Activated CD4-positive, alpha-beta T cell treated with anti-CD3 and anti-CD28 coated beads for 36 hours (primary cell): Measurements from ENCODE around the gene TMEM250. TPM values are rescaled to one million over a fixed set of nuclear protein-coding genes. Genes with fewer than 3 reads are reported as not detected.
A peak's percentile ranks its signal among the peaks of the same experiment; 100 is the strongest.
"Not testable (repeated sequence)": the region's sequence is repeated elsewhere in the genome, so short reads cannot be mapped to it uniquely, and the experiment has no call there.

ENCODE experiments used
- ATAC-seq: fragments of 200-7000 bp; cut with Tn5 transposase; one replicate; pipeline ENCODE4 v1.10.0; 2021; ENCODE audit warnings: mild to moderate bottlenecking, moderate library complexity
- CTCF ChIA-PET: fragments of 350-600 bp; sonication (Branson Sonifier 250); formaldehyde crosslinking; loops from one replicate; lab custom pipeline; 2021; ENCODE audit warnings: antibody characterized with exemption; lab: Charles Lee
- POLR2A ChIA-PET: fragments of 350-600 bp; sonication (Branson Sonifier 250); formaldehyde crosslinking; loops from one replicate; lab custom pipeline; 2021; ENCODE audit warnings: antibody characterized with exemption, inconsistent platforms; lab: Charles Lee
- DNase-seq: peaks from one replicate; pipeline ENCODE4 v3.0.0-alpha.2; 2020
- H3K27ac Mint-ChIP-seq: one replicate; pipeline ENCODE4 v1.8.0; 2021; ENCODE audit warnings: mixed read lengths
- H3K27me3 Mint-ChIP-seq: one replicate; pipeline ENCODE4 v1.8.0; 2021; ENCODE audit warnings: mixed read lengths
- H3K36me3 Mint-ChIP-seq: one replicate; pipeline ENCODE4 v1.8.0; 2021; ENCODE audit warnings: low read depth, mixed read lengths
- H3K4me1 Mint-ChIP-seq: one replicate; pipeline ENCODE4 v1.8.0; 2021; ENCODE audit warnings: mixed read lengths
- H3K4me3 Mint-ChIP-seq: one replicate; pipeline ENCODE4 v1.8.0; 2021; ENCODE audit warnings: mild to moderate bottlenecking, moderate library complexity, mixed read lengths
- H3K9me3 Mint-ChIP-seq: one replicate; pipeline ENCODE4 v1.8.0; 2021; ENCODE audit warnings: low read depth, mixed read lengths
- intact Hi-C, 2 experiments: fragments of 100-400 bp; cut with DNase I in 1 of 2; cut with micrococcal nuclease in 1 of 2; formaldehyde crosslinking; loops; one replicate each; pipeline versions ENCODE4 v1.14.2 to v1.15.1; 2022 to 2024; cut with DNase I, micrococcal nuclease
- total RNA-seq, 2 experiments: library from RNA; stranded (reverse); gene quantifications; one replicate each; pipeline ENCODE4 v1.2.3, GENCODE V29; 2021

Gene TMEM250
- total RNA-seq, 2 experiments from 2014 or later = 25.4 to 28.8 TPM

DNA sequence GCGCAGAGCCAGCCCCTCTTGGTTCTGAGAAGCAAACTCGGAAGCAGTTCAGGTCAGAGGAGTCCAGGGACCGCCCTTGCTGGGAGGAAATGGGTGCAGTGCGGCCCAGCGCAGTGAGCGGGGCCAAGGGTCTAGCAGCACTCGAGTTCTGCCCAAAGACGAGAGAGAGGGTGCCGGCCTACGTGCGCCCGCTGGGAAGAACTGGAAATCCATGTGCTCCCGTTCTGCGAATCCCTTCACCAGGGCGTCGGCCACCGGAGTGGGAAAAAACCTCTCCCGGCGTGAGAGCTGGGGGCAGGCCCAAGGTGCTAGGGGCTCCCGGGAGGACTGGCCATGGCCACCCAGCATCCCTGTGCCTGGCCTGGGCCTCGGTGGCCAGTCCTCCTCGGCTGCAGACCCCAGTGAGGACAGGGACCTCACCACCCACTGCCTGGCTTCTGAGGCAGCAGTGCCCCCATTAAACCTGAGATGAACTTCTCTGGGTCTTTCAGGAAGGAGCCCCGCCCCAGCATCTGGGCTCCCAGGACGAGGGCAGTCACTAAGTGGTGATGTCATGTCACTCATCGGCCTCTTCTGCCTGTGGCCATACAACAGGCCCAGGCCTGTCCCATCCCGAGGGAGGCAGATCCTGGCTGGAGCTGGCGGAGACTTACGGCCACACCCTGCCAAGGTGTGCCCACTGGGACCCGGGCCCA is 10.6 kb downstream of the TMEM250 start:
- intact Hi-C loops = loop anchor here (2.0 to 5.0 kb wide), 5 partner anchors 116 to 375 kb away; partner anchors contain the start of genes CAMSAP1 (in 1 of the 2), DNLZ (in 1 of the 2), SEC16A (in 1 of the 2) and SNAPC4 (in 1 of the 2)
- ATAC-seq (no peak), DNase-seq (no peak)
- POLR2A ChIA-PET = no interaction called here
- Mint-ChIP-seq H3K27me3 (no peaks in the 10 kb centered on the region), H3K4me3 (peak overlapping the region; percentile 78), H3K27ac (peak overlapping the region; percentile 84), H3K9me3 (no peaks in the 10 kb centered on the region), H3K4me1 (peaks cover 57% of the 10 kb centered on the region), H3K36me3 (no peaks in the 10 kb centered on the region)
- CTCF ChIA-PET = interaction anchor here (1.1 to 1.4 kb wide), 2 partner anchors 12 to 14 kb away, joined by 3 read pairs; no protein-coding TSS in a partner anchor

DNA sequence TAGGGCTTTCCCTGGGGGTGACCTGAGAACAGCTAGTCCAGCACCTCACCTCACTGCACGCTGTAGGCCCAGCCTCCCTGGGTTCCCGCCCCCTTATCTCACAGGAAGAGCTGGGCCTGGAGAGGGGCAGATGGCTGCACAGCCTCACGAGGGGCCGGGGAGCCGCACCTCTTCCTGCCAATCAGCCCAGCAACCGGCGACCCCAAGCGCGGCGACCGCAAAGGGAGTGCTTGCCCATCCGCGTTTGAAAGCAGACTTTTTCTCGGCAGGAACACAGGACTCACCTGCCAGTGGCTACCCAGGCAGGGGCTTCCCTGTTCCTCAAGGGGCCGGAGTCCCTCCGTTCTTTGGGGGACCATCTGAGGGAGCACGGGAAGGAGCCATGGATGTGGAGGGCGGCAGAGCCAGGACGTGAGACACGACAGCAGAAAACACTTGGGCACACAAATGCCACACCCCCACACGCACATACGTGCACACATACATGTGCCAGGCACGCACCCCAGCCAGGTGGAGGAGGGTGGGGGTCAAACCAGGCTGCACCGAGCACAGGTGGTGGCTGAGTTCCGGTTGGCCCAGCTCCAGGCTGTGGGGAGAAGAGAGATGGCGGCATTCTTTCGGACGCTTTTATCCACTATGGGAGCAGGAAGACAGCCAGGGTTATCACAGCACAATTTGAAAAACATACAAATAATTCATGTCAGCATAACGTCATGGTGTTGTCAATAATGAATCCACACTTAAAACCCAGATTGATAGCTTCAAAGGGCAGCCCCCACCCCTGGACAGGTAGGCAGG is 11.3 kb downstream of the TMEM250 start:
- peak; percentile 17 for ATAC-seq
- peaks cover 50% of the 10 kb centered on the region for H3K4me1 Mint-ChIP-seq
- H3K36me3 Mint-ChIP-seq = no peaks in the 10 kb centered on the region
- intact Hi-C loops = loop anchor here (5.0 kb wide), 4 partner anchors 115 to 295 kb away; partner anchors contain the start of genes CAMSAP1 (in 1 of the 2), DNLZ (in 1 of the 2) and SNAPC4 (in 1 of the 2)
- peak overlapping the region; percentile 84 for H3K27ac Mint-ChIP-seq
- no peaks in the 10 kb centered on the region for H3K27me3 Mint-ChIP-seq
- no peaks in the 10 kb centered on the region for H3K9me3 Mint-ChIP-seq
- H3K4me3 Mint-ChIP-seq = peak overlapping the region; percentile 70
- peak; percentile 66 for DNase-seq
- ChIA-PET CTCF (interaction anchor here (1.1 to 1.4 kb wide), 3 partner anchors 11 to 17 kb away, joined by 3 read pairs; no protein-coding TSS in a partner anchor), POLR2A (interaction anchor here (1.1 kb wide), 1 partner anchor 10 kb away, joined by 4 read pairs; no protein-coding TSS in a partner anchor)

DNA sequence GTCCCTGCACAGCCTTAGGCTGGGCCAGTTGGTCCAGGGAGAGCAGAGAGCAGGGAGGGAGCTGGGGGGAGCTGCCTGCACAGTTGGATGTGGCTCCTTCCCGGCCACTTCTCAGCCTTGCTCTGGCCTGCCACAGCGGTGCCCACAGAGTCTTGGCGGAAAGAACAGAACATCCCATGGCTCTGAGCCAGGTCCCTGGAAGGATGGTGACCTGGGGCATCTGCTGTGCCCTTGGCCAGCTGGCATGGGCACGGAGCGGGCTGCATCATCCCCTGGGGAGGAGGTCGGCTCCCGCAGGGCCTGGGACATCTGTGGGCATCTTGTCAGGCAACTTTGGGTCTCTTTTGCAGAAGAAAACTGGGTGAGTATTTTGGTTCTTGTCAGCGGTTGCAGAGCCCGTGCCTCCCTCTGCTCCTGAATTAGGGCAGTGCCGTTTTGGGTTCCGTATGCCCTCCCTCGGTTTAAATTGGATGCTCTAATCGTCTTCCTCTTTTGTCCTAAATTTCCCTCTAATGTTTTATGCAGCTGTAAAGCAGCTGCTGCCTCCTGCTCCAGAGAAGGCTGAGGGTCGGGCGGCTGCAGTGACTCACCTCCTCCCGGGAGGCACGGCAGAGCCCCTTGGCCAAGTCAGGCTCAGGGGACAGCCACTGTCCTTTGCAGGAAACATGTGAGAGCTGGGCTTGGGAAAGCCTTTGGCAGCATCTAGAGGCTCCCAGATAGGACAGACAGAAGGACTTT is 13.1 kb downstream of the TMEM250 start:
- no peaks in the 10 kb centered on the region for H3K27me3 Mint-ChIP-seq
- ChIA-PET POLR2A (interaction anchor here (0.6 to 1.1 kb wide), 2 partner anchors 8 to 196 kb away, joined by 4 read pairs; no protein-coding TSS in a partner anchor), CTCF (interaction anchor here (0.9 to 1.2 kb wide), 2 partner anchors 14 to 15 kb away, joined by 3 read pairs; no protein-coding TSS in a partner anchor)
- peaks cover 33% of the 10 kb centered on the region for H3K4me1 Mint-ChIP-seq
- H3K4me3 Mint-ChIP-seq = no peak overlapping the region
- ATAC-seq (no peak), DNase-seq (no peak)
- intact Hi-C loops = loop anchor here (5.0 kb wide), 4 partner anchors 113 to 297 kb away; partner anchors contain the start of genes CAMSAP1 (in 1 of the 2), DNLZ (in 1 of the 2) and SNAPC4 (in 1 of the 2)
- H3K9me3 Mint-ChIP-seq = no peaks in the 10 kb centered on the region
- H3K36me3 Mint-ChIP-seq = no peaks in the 10 kb centered on the region
- peak overlapping the region; percentile 17 for H3K27ac Mint-ChIP-seq

DNA sequence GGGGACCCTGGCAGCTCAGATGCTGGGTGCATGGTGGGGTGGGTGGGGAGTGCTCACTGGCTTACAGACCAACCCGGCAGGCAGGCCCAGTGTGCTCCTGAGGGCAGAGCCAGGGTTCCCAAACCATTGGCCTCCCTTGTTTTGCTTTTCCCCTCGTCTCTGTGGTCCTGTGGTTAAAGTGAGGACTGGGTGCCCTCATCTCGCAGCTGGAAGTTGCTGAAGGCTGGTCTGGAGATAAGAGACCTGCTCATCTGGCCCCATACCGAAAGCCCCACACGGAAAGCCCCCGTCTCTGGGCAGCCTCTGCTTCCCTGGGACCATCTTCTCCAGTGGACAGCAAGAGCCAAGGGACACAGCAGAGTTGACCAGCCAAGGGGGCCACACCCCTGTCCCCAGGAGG is 13.8 kb downstream of the TMEM250 start:
- H3K4me3 Mint-ChIP-seq = no peak overlapping the region
- intact Hi-C loops = loop anchor here (5.0 kb wide), 4 partner anchors 113 to 297 kb away; partner anchors contain the start of genes CAMSAP1 (in 1 of the 2), DNLZ (in 1 of the 2) and SNAPC4 (in 1 of the 2)
- ChIA-PET CTCF (no interaction called here), POLR2A (interaction anchor here (0.6 kb wide), 1 partner anchor 195 kb away, joined by 4 read pairs; no protein-coding TSS in a partner anchor)
- no peaks in the 10 kb centered on the region for H3K36me3 Mint-ChIP-seq
- H3K27ac Mint-ChIP-seq = no peak overlapping the region
- no peaks in the 10 kb centered on the region for H3K9me3 Mint-ChIP-seq
- H3K4me1 Mint-ChIP-seq = peaks cover 26% of the 10 kb centered on the region
- no peak for ATAC-seq
- no peaks in the 10 kb centered on the region for H3K27me3 Mint-ChIP-seq
- DNase-seq = no peak

DNA sequence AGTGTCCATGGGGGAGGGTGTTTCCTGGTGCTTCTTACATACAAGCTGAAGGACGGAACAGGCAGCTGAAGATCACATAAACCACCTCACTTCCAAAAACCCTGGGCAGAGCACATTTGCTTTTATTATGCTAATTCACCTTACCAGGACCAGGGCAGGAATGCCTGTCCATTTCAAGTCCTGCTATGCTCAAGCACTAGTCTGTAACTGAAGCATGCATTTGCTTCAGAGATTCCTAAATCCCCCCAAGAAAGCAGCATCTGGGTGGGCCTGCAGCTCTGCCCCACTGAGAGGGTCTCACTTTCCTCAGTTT is 14.2 kb downstream of the TMEM250 start:
- Mint-ChIP-seq H3K27ac (no peak overlapping the region), H3K27me3 (no peaks in the 10 kb centered on the region), H3K4me3 (no peak overlapping the region), H3K36me3 (no peaks in the 10 kb centered on the region), H3K4me1 (peaks cover 25% of the 10 kb centered on the region), H3K9me3 (no peaks in the 10 kb centered on the region)
- ATAC-seq = no peak
- DNase-seq = no peak
- CTCF ChIA-PET = interaction anchor here (0.5 kb wide), 1 partner anchor 283 kb away, joined by 3 read pairs; no protein-coding TSS in a partner anchor
- POLR2A ChIA-PET = no interaction called here
- intact Hi-C loops = no loop called here

DNA sequence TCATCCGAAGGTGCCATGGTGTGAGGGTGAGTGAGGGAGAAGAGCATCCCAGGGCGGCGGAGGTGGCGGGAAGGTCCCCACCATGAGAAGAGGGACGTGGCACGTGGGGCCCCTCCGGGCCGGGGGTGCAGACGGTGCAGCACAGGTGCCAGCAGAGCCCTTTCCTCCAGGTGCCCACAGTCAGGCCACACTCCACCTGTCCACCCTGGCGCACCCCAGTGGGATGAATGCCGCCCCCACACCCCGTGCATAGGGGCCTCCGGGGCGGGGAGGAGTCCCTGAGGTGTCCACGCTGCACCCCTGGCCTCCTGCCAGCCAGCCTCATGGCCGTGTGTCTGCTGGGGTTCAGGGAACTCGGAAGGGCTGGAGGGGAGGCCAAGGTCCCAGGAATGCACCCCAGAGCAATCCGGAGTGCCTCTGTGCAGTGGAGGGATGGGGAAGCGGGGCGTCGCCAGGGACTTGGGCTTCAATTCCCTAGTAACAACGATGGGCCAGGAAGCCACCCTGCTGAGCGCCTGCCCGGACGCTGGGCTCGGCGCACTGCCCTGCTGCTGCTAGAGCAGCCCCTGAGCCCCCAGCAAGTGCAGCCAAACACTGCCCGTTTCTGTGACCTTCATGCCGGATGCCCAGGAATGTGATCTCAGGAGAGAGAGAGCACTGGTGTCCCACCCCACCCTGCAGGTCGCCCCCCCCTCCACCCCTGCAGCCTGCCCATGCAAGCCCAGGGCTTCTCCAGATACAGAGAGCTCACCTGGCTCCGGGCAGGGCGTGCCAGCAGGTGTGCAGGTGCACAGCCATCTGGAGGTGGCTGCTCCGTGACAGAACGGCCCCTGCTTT is 14.8 kb downstream of the TMEM250 start:
- H3K4me3 Mint-ChIP-seq = no peak overlapping the region
- no peaks in the 10 kb centered on the region for H3K27me3 Mint-ChIP-seq
- ATAC-seq = no peak
- H3K27ac Mint-ChIP-seq = no peak overlapping the region
- intact Hi-C loops = no loop called here
- ChIA-PET POLR2A (no interaction called here), CTCF (interaction anchor here (0.5 kb wide), 1 partner anchor 283 kb away, joined by 3 read pairs; no protein-coding TSS in a partner anchor)
- no peaks in the 10 kb centered on the region for H3K9me3 Mint-ChIP-seq
- no peak for DNase-seq
- peaks cover 25% of the 10 kb centered on the region for H3K4me1 Mint-ChIP-seq
- no peaks in the 10 kb centered on the region for H3K36me3 Mint-ChIP-seq

DNA sequence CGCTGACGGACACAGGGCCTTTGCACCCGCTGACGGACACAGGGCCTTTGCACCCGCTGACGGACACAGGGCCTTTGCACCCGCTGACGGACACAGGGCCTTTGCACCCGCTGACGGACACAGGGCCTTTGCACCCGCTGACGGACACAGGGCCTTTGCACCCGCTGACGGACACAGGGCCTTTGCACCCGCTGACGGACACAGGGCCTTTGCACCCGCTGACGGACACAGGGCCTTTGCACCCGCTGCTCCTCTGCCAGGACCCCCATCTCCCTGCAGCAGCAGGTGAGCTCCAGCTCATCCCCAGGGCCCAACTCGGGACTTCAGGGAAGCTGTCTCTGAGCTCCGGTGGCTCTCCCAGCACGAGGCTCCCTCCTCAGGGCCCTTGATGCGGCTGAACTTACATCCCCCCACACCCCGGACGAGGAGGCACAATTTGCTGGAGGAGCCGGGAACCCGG is 17.0 kb downstream of the TMEM250 start:
- H3K4me1 Mint-ChIP-seq, POLR2A ChIA-PET, H3K9me3 Mint-ChIP-seq: not testable (repeated sequence)

DNA sequence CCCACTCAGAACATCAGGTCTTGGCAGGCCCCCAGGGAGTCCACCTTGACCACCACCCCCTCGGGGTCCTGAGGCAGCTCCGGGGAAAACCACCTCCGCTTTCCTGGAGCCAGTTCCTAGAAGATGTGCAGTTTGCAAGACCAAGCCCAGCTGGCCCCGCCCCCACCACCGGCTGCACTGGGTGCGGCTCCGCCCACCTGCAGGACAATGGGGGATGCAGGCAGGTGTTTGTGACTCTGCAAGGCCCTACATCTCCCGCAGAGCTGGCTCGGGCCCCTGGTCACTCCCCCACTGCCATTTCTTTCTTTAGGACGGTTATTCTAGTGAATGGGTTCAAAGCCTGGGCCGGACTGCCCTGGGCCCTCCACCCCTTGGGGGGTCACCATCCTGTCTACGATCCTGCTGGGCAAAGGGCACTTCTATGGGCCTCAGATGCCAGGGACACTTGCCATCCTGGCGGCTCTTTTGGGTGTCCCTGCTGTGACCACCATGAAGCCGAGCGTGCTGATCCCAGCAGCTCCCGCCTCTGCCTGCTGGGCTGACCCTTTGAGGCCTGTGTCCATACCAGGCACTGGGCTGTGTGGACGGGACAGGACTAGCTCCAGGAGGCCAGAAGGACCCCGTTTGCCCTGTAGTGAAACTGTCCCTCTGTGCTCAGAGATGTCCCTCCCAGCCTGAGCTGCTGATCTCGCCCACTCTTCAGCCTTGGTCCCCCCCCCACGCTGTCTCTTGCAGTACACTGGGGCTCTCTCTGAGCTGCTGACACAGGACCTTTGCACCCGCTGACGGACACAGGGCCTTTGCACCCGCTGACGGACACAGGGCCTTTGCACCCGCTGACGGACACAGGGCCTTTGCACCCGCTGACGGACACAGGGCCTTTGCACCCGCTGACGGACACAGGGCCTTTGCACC is 17.7 kb downstream of the TMEM250 start:
- Mint-ChIP-seq H3K4me1 (peaks cover 2% of the 10 kb centered on the region), H3K4me3 (no peak overlapping the region), H3K9me3 (no peaks in the 10 kb centered on the region), H3K27ac (no peak overlapping the region), H3K36me3 (no peaks in the 10 kb centered on the region), H3K27me3 (peaks cover 5% of the 10 kb centered on the region)
- ChIA-PET CTCF (no interaction called here), POLR2A (interaction anchor here (0.6 kb wide), 1 partner anchor 11 kb away, joined by 4 read pairs; no protein-coding TSS in a partner anchor)
- ATAC-seq = no peak
- intact Hi-C loops = no loop called here
- no peak for DNase-seq

More for the DNA sequence above, 17.0 kb downstream of the TMEM250 start:
- H3K4me3 Mint-ChIP-seq, H3K27ac Mint-ChIP-seq, DNase-seq, ATAC-seq, intact Hi-C loops, H3K36me3 Mint-ChIP-seq, H3K27me3 Mint-ChIP-seq: not testable (repeated sequence)
- CTCF ChIA-PET = interaction anchor here (0.8 kb wide), 1 partner anchor 12 kb away, joined by 4 read pairs; no protein-coding TSS in a partner anchor

DNA sequence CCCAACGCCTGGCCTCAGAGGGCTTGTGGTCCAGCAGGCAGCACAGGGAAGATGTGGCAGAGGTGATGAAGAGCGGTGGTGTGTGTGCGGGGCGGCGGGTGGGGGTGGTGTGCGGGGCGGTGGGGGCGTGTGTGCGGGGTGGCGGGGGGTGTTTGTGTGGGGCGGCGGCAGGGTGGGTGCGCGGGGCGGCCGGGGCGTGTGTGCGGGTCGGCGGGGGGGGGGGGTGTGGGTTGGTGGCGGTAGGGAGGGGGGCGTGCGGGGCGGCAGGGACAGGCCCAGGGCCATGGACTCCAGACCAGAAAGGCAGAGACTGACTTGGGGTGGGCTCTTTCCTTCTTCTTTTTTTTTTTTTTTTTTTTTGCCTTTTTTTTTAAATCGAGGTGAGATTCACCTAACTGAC is 19.1 kb downstream of the TMEM250 start:
- Mint-ChIP-seq H3K27ac (no peak overlapping the region), H3K4me1 (no peaks in the 10 kb centered on the region), H3K36me3 (no peaks in the 10 kb centered on the region), H3K9me3 (no peaks in the 10 kb centered on the region), H3K4me3 (no peak overlapping the region), H3K27me3 (peaks cover 5% of the 10 kb centered on the region)
- no peak for ATAC-seq
- no peak for DNase-seq
- POLR2A ChIA-PET = no interaction called here
- CTCF ChIA-PET = no interaction called here
- intact Hi-C loops = no loop called here
